COLO668 (cell line): ENCODE data around the gene ARHGEF33.
"Not testable (repeated sequence)": the region's sequence is repeated elsewhere in the genome, so short reads cannot be mapped to it uniquely, and the experiment has no call there.

Experiments
- DNase-seq: peaks from one replicate; lab custom pipeline; 2025; ENCODE audit not compliant: unreplicated experiment; lab: John Stamatoyannopoulos, UW

ARHGEF33 gene

GRCh38 chr2:38909872-38910271 is 20.2 kb downstream of the ARHGEF33 start:
- DNase-seq = no peak

DNA sequence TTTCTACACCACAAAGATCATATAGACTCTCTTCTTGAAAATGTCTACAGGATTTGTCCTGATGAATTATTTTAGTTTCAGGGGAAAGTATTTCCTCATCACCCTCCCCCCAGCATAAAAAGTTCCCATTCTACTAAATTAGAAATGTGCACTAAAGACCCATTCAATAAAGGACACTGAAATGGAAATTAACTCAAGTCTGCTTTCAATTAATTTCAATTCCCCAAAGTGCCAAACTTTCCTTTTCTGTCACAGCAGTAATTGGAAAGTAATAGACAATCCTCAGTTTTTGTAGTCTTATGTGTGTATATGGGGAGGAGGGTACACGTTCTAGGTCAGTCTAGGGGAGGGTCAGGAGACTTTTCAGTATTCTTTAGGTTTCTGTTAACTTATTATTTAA is 21.5 kb downstream of the ARHGEF33 start:
- DNase-seq = no peak

- DNase-seq = no peak
These were observed 22.9 kb downstream of the ARHGEF33 start for GRCh38 chr2:38912619-38913018.

GRCh38 chr2:38922389-38922788 is 32.7 kb downstream of the ARHGEF33 start:
- DNase-seq = no peak

DNA sequence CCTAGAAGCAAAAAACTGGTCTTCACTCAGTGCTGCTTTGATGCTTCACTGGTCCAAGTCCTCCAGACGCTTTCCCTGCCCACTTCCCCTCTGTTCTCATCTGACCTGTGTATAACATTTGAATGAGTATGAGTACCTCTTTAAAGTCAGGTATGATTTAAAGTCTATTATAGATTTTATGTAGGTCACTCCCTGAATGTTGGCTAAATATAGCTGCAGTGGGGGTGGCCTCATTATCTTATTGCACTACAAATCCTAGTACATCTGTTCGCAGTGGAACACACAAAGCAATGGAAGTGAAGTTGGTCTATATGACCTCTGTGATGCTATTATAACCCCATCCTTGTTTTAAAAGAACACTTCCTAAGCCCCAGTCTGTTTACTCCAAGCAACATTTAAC is 33.2 kb downstream of the ARHGEF33 start:
- DNase-seq = no peak

- DNase-seq = no peak
These were observed 36.3 kb downstream of the ARHGEF33 start for GRCh38 chr2:38925982-38926381.

DNA sequence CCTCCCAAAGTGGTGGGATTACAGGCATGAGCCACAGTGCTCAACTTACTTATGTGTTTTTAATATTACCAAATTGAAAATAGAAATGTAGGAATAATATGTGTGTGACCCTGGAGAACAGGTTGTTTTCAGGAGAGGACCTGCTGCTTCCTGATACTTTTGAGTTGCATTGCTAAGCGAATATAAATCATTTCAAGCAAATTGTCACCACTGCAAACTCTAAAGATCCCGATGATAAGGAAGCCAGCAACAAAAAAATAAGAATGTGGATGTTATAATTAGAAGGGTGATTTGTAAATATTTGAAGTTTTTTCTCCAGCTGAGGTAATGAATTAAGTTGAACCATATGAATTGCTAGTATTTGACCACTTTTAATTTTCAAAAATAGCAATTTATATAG is 40.9 kb downstream of the ARHGEF33 start:
- DNase-seq = no peak

DNA sequence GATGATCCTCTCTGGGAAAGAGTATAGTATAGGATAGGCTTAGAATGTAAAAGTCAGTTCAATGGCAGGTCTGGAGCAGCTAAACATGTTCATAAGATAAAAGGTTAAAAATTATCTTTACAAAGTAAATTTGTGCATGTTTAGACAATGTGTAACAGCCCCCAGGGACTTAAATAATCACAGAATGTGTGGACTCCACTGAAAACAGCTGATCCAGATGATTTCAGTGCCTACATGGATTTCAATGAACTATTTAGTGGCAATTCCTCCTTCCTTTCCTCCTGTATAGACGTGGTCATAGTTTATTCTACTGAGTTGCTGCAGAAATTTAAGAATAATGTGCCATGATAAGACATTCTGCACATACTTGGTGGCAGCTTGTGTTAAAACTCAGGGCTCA is 42.9 kb downstream of the ARHGEF33 start:
- DNase-seq = no peak

DNA sequence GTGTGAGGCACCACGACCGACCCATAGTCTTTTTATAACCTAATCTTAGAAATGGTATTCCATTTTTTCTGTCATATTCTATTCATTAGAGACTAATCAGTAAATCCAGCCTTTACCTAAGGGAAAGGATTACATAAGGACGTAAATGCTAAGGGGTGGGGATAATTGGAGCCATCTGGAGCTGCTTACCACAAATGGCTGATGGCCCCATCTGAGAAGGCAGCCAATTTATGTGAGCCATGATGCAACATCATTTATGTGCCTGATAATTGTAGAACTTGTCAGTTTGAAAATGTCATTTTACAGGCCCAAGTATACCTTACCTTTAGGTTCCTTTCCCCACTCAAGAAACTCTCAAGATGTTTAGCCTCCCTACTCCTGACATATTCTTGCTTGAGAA is 44.0 kb downstream of the ARHGEF33 start:
- no peak for DNase-seq

- DNase-seq = no peak
These were observed 45.1 kb downstream of the ARHGEF33 start for GRCh38 chr2:38934742-38935141.

- no peak for DNase-seq
These were observed 46.0 kb downstream of the ARHGEF33 start for GRCh38 chr2:38935568-38936172.

GRCh38 chr2:38936516-38936915 is 46.8 kb downstream of the ARHGEF33 start:
- DNase-seq = not testable (repeated sequence)

DNA sequence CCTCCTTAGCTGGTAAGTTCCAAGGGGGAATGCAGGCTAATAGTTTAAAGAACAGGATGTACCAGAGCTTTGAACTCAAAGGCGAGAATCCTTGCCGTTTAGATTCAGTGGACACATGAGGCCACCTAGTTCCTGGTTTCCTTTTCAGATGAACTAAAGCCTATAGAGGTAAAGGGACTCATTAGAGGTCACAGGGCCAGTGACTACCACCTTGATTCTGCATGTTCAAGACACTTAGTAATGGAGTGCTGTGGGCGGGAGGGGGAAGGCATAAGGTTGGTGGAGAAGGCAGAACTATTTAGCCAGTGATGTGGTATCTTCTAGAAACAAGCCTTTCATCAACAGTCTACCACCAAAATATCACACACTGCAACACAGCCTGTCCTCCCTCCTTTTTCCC is 47.9 kb downstream of the ARHGEF33 start:
- DNase-seq = no peak

DNA sequence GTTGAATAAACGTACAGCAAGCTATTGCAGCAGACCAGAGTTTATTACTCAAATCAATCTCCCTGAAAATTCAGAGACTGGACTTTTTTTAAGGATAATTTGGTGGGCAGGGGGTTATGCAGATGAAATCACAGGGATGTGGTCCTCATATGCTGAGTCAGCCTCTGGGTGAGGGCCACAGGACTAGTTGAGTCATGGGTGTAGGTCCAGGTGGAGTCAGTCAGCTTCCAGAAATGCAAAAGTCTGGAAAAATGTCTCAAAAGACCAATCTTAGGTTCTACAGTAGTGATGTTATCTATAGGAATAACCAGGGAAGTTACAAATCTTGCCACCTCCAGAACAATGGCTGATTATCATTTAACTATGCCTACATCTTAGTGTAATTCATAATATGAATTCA is 51.1 kb downstream of the ARHGEF33 start:
- DNase-seq = no peak

DNA sequence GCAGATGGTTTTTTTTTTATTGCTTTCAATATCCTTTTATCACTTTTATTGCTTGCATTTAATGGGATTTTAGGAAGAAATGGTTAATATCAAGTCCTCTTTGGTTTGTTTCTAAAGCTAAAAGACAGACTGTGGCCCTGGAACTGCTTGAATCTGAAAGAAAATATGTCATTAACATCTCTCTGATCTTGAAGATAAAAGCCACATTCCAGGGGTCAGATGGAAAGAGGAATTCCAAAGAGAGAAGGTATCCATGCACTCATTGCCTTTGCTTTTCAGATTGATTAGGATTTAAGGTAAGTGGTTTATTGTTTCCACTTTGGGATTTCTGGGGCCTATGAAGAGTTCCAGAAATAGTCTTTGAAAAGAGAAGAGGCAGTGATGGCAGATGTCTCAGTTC is 54.1 kb downstream of the ARHGEF33 start:
- no peak for DNase-seq

DNA sequence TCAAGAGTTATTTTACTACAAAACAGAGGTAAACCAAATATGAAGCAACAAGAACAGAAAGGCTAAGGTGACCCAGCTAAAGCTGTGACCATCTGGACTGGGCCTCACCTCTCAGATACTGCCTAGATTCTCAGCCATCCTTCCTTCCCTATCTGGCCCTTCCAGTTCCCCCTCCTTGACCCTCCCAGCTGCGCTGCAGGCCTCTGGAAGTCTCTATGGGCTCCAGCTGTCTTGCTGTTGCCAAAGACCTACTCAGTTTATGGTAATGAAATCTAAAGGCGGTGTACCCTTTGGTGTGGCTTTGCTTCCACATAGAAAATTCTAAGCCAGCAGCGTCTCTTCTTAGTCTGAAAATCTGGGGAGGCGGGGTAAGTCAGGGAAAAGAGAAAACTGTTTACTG is 55.7 kb downstream of the ARHGEF33 start:
- no peak for DNase-seq

DNA sequence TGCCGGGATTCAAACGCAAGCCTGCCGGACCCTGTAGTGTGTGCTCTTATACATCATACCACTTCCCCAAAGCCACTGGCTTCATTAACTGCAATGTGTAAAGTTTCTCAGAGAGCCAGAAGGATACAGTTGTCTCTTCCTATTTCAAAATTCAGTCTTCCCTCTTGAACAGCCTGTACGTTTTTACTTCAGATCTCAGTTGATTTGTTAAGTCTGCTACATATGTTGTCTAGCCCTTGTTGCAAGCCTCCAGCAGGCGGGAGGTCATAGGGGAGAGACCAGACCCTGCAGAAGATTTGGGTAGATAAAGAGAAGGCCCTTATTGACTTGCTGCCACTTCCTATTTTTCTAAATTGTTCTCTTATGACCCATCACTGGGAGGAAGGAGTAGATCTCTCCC is 56.2 kb downstream of the ARHGEF33 start:
- no peak for DNase-seq

- DNase-seq = peak; percentile 70
These were observed 57.9 kb downstream of the ARHGEF33 start for GRCh38 chr2:38947241-38948239.

GRCh38 chr2:38948387-38948882 is 58.8 kb downstream of the ARHGEF33 start:
- DNase-seq = no peak

DNA sequence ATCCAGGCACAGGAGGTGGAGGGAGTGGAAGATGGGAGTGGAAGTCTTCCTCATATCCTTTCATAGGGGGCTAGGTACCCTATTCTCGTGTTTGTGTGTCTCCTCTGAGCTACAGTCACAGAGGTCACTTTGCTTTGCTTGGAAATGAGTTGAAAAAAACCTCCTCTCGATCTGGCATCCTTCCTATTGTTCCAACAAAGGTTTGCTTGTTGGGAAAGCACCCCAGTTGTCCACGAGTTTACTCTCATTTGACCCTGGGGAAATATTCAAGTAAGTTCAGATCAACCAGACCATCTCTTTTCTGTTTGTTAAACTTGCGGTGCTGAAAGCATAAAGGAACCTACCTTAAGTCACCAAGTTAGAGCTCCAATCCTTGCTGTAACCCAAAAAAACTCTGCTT is 59.3 kb downstream of the ARHGEF33 start:
- no peak for DNase-seq

GRCh38 chr2:38951766-38952165 is 62.1 kb downstream of the ARHGEF33 start:
- DNase-seq = no peak

DNA sequence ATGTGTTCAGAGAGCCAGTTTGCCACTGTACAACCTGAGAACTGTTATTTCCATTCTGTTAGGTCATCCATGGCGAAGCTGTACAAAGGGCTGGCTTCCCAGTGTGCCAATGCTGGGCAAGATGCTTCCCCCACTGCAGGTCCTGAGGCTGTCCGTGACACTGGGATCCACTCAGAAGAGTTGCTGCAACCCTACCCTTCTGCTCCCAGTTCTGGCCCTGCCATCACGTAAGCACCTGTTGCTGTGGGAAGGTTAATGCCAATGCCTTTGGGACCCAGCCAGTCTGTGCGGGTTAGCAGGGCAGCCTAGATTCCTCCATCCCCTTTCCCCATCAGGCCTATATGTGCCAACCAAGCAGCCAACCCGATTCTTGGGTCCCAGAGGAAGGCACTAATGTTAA is 68.3 kb downstream of the ARHGEF33 start:
- DNase-seq = no peak
